Embryonic facial prominence (tissue), 1 donor: ENCODE results near the gene RNF212.
"Not testable (repeated sequence)": the region's sequence is repeated elsewhere in the genome, so short reads cannot be mapped to it uniquely, and the experiment has no call there.

Experiments used
- DNase-seq: peaks from one replicate; pipeline ENCODE4 v3.0.0-alpha.2; 2016; ENCODE audit errors: extremely low spot score

RNF212 gene

DNA sequence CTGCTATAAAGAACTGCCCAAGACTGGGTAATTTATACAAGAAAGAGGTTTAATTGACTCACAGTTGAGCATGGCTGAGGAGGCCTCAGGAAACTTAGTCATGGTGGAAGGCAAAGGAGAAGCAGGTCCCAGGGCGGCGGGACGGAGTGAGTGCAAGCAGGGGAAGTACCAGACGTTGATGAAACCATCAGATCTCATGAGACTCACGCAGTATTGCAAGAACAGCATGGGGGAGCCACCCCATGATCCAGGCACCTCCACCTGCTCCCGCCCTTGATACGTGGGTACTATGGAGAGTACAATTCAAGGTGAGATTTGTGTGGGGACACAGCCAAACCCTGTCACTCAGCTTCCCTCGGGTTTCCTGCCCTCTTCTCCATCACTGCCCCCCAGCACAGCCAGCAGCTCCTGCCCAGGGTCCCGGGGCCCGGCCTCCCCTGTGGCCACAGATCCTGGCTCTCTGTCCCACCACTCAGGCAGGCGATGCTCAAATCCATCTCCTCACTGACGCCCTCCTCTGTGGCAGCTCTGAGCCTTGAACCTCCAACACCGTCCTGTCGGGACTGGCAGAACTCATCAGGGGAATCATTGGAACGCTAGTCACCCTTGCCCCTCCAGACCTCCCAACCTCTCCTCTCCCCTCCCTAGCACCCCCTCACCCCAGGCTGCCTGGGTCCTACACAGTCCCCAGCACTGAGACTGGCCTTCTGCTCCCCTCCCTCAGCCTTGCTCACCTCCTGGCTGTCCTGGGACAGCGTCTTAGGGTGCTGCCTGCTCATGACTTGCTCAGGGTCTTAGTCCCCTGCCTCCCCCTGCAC, 64.4 kb downstream of the RNF212 start:
- DNase-seq, result no peak

GRCh38 chr4:1047976-1048772, 65.2 kb downstream of the RNF212 start:
- DNase-seq, result no peak

- DNase-seq, result no peak
Observed at GRCh38 chr4:1047106-1047975, 66.0 kb downstream of the RNF212 start.

GRCh38 chr4:1046581-1047011, 66.8 kb downstream of the RNF212 start:
- DNase-seq, result not testable (repeated sequence)

DNA sequence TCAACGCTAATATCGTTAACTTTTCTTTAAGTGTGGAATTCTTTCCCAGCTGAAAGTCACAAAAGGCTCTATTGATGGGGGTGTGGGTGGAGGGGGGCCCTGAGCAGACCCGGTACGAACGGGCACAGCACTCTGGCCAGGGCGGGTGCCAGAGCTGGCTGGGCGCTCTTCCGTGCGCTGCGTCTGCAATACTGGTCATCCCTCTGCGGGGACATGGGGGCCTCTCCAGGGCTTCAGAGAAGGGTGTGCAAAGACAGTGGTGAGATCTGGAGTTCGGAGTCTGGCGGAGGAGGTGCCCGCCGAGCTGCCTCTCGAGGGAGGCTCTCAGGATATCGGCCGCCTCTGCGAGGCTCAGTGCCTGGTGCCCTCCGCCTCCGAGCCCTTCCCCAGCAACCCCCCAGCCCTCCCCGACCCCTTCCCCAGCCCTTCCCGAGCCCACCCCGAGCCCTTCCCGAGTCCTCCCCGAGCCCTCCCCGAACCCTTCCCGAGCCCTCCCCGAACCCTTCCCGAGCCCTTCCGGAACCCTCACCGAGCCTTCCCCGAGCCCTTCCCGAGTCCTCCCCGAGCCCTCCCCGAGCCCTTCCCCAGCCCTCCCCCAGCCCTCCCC, 67.7 kb downstream of the RNF212 start:
- no peak for DNase-seq

- DNase-seq, result no peak
Observed at GRCh38 chr4:1045193-1045594, 68.2 kb downstream of the RNF212 start.

GRCh38 chr4:1044469-1045192, 68.7 kb downstream of the RNF212 start:
- DNase-seq, result no peak

GRCh38 chr4:1043651-1044468, 69.5 kb downstream of the RNF212 start:
- no peak for DNase-seq

- DNase-seq, result no peak
Observed at GRCh38 chr4:1043162-1043561, 70.2 kb downstream of the RNF212 start.

DNA sequence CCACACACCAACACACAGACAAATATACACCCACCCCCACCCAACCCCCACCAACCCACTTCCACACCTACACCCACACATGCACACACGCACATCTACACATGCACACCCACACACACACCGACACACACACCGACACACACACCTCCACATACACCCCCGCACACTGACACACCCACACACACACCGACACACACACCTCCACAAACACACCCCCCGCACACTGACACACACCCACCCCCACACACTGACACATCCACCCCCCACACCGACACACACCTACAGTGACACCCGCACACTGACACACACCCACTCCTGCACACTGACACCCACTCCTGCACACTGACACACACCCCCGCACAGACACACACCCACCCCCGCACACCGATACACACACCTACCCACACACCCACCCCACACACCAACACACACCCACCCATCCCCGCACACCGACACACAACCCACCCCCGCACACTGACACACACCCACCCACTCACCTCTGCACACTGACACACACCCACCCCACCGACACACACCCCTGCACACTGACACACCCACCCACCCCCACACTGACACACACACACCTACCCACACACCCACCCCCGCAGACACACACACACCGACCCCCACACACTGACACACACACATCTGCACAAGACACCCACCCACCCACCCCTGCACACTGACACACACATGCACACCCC, 70.9 kb downstream of the RNF212 start:
- DNase-seq, result no peak

DNA sequence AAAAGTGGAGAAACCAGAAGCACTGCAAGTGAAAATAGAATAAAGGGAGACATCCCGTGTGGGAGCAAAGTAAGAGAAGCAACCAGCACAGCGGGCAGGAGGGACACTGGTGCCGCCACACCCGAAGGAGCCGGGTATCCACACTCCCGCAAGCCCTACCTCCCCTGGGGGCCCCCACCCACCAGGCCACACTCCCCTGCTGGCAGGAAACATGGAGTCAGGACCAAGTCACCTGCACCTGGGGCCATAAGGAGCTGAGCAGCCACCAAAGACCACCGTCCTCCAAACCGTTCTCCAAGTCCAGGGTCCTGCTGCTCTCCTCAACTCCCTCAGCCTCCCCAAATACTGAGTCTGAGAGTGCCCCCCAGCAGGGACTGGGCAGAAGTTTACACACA, 71.4 kb downstream of the RNF212 start:
- DNase-seq, result no peak

DNA sequence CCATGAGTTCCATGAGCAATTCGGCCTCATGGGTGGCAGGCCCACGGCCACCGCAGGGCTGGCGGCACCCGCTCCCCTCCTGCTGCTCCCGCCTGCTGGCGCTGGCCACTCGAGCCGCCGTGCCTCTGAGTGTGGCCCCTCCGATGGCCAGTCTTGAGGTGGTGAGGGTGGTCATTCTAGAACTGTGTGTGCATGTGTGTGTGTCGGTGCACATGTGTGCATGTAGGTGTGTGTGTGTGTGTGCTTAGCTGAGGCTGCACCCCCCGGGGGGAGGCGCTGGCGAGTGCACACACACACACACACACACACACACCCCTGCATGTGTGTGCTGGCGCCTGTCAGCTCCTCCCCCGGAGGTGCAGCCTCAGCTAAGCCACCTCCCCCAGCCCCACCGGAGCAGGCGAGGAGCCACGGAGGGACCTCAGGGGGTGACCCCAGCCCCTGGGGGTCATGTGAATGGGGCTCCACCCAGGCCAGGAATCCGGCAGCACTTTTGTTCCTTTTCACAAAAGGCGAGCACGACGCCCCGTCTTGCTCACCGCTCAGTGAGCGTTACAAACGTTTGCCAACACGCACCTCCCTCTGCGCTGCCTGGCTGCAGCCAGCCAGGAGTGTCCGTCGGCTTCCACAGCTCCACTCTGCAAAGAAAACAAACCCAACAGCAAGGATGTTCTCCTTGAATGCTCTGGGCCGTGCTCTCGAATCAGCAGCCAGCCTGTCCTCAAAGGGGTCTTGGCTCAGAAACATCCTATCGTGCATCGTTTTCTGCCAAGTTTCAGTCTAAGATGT, 72.0 kb downstream of the RNF212 start:
- DNase-seq, result no peak

GRCh38 chr4:1040344-1041146, 72.8 kb downstream of the RNF212 start:
- DNase-seq, result no peak

DNA sequence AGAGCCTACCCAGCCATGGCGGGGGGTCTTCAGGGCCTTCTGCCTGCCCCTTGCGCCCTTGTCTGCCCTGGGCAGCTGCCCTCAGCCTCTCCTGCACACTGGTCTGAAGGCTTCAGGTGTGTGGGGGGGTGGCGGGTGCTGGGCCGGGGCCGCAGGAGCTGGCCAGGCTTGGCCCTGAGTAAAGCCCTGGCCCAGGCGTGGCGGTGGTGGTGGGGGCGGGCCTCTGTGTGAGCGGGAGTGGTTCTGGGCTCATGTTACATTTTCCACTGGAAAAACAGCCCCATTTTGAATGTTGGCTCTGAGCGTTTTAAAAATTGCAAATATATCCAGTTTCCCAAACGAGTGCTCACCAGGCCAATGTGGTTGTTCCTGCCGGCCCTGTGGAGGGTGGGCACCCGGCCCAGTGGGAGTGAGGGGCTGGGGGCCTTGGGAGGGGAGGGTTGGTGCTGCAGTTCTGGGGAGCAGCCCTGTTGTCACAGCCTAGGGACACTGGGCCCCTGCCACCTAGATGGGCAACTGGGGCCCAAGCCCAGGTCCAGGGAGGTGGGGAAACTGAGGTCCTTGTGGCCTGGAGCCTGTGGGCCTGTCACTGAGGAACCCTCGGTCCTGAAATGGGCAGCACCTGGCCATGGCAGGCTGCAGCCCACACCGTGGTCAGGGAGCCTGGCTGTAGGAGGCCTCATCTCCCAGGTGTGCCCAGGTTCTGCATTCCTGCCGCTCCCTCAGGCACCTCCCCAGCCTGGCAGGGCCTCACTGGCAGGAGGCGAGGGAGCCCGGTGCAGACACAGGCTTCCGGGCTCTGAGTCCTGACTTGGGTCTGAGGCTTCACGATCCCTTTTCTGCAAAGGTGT, 73.6 kb downstream of the RNF212 start:
- DNase-seq, result peak; percentile 77

GRCh38 chr4:1038948-1039492, 74.3 kb downstream of the RNF212 start:
- DNase-seq, result no peak

- no peak for DNase-seq
Observed at GRCh38 chr4:1036976-1037810, 76.2 kb downstream of the RNF212 start.
